GM18511 (cell line): ENCODE results near the gene PREP.

Experiments used
- ATAC-seq: cut with Tn5 transposase; IDR thresholded peaks from one replicate; pipeline ENCODE4 v1.9.1; 2021; ENCODE audit warnings: mild to moderate bottlenecking, moderate library complexity; ENCODE audit not compliant: unreplicated experiment

PREP gene

DNA sequence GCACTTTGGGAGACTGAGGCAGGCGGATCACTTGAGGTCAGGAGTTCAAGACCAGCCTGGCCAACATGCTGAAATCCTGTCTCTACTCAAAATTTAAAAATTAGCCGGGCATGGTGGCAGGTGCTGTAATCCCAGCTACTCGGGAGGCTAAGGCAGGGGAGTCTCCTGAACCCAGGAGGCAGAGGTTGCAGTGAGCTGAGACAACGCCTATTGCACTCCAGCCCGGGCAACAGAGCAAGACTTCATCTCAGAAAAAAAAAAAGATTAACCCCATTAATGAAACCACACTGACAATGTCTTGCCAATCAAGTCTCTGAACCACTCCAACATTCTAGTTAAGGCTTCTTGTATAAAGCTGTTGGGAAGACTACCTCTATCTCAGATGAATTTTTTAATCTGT lies 4.0 kb downstream of the PREP start:
- no peak for ATAC-seq

DNA sequence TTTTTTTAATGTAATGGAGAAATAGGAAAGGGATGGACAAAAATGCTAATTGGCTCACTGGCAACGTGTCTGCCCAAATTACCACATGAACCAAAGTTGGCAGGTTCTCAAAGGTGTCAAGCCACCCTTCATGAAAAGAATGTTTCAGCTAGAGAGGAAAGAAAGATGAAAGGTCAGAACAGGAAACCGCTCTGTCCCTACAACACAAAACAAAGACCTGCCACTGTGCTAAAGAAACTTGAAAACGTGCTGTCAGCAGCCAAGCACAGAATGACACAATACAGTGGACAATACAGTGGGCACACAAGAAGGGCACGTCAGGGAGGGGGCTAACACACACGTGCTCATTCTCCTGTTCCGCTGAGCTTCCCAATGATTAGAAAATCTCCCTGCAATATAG lies 4.9 kb downstream of the PREP start:
- ATAC-seq = no peak

DNA sequence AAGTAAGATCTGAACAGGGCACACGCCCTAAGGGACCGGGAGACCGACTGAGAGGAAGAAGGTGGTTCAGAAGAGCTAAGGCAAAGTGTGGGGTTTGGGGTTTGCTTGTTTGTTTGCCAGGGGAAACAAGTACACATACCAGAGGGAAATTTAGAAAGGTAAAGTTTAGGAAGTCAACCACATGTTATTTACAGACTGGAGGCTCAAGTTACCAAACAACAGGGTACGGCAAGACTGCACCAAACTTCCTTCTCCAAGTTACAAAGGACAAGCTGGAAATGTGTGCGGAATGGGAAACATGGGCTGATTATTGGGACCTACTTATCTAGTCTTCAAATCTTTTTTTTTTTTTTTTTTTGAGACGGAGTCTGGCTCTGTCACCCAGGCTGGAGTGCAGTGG lies 11.2 kb downstream of the PREP start:
- ATAC-seq = no peak

DNA sequence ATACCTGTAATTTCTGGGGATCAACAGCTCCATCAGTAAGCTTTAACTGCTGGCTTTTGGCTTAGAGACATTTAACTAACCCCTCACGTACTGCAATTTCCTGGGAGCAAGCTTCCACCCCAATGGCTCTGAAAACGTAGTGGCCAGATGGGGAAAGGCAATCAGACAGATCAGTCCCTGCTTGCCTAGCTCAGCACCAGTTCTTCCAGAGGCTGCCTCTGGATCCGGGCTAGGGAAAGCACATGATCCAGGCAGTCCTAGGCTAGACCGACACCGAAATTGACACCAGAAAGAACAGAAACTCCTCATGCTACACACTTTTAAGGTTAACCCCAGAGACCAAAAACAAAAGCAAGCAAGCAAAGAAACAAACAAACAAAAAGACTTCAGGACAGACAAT lies 13.3 kb downstream of the PREP start:
- no peak for ATAC-seq

DNA sequence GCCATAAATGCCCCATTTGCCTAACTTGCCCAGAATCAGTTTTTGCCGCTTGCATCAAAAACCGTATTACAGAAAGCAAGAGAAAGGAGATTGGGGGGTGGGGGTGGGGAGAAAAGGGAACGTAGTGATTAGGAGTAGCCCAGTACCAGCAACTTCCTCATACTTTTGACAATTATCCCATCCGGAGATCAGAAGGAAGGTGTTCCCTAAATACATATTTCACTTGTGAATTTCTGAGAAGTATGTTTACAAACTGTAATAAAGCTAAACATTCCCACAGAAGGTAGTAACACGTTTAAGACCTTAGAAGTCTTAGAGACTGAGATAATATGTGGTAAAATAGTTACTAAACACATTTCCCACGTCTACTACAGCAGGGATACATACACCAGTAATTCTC lies 14.5 kb downstream of the PREP start:
- no peak for ATAC-seq

DNA sequence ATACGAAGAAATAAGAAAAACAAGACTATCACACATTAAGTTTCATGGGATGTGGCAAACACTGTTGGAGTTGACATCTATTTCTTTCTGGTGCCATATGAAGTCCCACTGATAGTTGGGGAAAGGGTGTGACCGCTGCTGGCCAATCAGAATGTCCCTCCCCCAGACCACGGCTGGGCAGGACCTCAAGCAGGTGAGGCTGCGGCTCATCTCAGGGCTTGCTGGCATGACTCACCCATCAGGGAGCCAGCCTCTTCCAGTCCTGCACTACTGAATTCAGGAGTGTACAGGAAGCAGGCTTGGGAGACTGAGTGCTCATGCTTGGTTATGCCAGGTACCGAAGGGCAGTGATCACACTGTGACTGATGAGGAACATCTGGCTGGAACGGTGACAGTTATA lies 18.9 kb downstream of the PREP start:
- no peak for ATAC-seq

DNA sequence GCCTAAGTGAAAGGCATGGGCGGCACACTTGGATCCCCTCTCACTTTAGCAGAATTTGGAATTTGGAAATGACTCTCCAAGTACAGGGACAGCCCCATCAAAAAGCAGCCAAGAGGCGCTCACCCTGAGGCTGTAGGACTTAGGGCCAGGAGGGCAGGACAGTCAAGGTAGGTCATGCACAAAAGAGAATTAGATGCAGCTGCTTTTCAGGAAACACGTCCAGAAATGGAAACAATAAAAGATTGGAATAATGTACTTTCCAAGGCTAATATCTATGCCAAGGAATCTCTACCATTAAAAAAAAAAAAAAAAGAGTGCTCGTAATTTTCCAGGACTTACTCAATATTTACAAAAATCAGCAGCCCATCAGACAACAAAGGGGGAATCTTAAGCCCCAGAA lies 19.9 kb downstream of the PREP start:
- no peak for ATAC-seq

DNA sequence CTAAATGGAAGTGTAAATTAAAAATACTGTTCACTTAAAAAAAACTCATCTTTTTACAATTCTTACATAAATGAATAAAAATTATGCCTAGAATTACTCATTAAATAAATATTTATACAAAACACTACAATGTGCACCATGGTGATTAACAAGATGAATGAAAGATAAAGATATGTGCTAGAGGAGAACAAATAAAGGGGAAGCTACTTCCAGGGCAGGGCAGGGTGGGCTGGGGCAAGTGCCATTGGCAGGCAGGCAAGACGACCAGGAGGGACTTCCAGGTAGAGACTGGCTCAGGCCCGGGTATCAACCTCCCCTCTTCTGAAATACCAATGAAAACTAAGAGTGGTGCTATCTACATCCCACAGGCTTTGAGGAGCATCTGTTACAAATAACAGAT lies 20.4 kb downstream of the PREP start:
- ATAC-seq = no peak

DNA sequence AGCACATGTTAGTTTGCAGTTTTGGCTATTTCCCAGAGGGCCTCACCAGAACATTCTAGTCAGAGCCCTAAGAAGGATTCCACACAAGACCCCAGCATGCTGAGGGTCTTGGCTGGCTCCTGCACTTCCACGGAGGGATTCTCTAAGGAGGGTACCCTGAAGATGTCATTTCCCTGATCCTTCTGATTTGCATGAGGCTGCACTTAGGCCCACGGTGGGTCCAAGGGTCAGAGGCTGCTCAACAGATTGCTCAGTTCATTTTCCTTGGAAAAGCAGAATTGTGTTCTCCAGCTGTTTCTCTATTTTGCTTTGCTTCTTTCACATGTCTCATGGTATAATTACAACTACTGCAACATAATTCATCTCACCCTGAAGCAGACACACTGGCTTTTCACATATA lies 22.2 kb downstream of the PREP start:
- ATAC-seq = no peak

DNA sequence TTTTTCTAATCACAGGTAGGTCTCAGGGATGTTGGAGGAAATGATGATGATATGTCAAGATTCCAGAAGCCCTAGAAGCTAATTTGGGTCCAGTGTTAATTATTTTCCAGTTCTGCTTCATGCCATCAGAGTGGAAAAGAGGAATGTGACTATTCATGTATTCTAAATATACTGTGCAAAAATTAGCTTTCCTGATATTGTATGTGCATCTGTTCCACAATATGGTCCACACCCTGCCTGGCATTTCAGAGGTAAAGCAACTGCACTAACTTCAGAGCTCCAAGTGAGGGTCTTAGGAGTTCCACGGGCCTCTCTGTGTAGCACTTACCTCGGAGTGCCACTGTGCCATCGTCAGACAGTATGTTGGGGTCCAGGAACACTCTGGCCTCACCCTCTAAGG lies 27.1 kb downstream of the PREP start:
- no peak for ATAC-seq

DNA sequence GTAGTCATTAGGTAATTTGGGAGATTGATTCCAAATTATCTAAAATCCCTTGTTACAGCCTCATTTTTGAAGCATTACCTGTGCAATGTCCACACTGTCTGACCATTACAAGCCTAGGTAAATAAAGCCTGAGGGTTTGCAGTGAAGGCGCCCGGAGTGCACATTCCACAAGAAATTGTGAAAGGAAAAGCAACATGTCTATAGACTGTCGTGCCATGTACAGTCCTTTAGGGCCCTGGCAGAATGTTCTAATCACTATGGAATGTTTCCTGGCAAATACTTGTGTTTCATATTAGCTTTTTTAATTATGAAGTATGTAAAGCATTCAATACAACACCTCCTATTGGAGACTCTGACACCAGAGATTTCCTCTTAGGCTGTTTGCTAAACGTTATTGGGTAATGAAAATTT lies 28.9 kb downstream of the PREP start:
- ATAC-seq = no peak

DNA sequence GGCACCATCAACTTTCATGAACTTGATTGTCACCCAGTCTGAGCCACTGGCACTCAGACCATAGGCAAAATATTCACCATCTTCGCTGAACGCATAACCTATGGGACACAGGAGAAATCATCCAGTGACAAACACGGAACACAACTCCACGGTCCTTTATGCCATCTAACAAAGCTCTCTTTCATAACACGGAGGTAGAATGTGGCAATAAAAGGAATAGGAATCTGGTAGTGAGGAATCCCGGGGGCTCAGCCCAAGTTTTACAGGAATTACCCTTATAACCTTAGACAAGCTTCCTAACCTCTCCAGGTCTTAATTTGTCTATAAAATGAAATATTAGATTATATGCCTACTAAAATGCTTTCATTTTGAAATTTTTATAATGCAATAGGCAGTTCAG lies 29.4 kb downstream of the PREP start:
- ATAC-seq = no peak

DNA sequence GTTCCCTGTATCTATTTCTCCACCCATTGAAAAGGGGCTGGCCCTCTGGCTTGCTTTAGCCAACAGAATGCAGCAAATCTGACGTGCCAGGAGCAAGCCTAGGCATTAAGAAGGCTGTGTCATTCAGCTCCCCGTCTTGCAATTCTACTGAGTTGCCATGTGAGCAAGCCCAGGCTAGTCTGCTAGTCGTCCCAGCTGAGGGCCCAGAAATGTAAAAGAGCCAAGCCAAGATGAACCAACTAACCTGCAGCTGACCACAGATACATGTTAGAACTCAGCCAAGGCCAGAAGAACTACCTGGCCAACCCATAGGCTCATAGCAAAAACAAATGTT lies 30.1 kb downstream of the PREP start:
- ATAC-seq = no peak

DNA sequence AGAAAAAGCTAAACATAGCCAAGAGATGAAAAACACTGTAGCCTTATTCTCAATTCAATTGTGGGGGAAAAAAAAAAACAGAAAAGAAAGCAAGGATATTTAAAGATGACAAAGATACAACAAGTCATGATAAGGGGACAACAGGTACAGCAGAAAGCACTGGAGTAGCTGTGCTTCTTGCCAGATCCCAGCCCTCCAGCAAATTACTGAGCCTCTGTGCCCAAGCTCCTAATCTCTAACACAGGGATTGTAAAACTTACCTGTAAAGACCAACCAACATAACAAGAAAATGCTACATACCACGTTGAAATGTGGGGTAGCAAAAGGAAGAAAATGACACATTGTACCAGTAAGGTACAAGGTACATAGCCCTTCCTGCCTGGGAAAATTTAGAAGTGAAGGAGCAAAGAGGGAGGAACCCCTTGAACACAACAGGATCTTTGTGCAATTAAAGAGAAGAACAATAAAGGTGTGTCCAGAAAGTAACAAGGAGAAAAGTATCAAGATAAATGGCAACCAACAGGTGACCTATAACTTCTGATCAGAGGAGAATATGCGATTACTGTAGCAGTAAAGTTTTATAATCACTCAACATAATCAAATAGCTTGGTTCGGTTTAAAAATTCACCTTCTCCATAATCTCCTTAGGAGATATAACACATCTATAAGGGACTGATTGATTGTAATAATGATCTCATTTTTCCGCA lies 30.6 kb downstream of the PREP start:
- ATAC-seq = no peak

DNA sequence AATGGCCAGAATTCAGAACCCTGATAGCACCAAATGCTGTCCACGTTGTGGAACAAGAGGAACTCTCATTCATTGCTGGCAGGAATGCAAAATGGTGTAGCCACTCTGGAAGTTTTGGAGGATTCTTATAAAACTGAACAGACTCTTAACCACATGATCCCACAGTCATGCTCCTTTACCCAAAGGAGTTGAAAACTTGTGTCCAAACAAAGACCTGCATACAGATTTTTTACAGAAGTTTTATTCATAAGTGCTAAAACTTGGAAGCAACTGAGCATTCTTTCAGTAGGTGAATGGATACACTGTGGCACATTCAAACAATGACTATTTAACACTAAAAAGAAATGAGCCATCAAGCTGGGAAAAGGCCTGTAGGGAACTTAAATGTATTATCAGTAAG lies 32.5 kb downstream of the PREP start:
- no peak for ATAC-seq

DNA sequence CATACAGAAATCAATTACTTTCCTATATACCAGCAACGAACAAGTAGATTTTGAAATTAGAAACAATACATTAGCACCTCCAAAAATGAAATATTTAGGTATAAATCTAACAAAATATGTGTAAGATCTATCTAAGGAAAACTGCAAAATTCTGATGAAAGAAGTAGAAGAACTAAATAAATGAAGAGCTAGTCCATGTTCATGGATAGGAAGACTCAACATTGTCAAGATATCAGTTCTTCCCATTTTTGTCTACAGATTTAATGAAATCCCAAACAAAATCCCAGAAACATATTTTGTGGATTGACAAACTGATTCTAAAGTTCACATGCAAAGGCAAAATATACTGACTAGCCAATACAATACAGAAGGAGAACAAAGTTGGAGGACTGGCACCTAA lies 33.7 kb downstream of the PREP start:
- ATAC-seq = no peak

DNA sequence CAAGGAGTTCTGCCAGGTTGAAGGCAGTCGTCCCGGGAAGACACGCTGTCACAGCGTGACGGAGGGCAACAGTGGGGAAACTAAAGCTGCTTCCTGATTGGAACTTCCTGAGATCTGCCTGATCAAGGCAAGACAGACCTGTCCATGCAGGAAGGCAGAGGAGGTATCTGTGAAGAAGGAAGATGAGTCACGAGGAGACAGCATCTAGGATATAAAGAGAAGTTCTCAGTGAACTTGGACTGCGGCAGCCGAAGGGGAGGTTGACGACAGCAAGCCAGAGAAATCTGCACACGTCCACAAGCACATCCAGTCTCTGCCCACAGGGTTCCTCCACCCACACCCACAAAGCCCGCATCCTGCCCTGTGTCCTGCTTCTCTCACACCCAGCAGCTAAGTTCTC lies 38.6 kb downstream of the PREP start:
- no peak for ATAC-seq

DNA sequence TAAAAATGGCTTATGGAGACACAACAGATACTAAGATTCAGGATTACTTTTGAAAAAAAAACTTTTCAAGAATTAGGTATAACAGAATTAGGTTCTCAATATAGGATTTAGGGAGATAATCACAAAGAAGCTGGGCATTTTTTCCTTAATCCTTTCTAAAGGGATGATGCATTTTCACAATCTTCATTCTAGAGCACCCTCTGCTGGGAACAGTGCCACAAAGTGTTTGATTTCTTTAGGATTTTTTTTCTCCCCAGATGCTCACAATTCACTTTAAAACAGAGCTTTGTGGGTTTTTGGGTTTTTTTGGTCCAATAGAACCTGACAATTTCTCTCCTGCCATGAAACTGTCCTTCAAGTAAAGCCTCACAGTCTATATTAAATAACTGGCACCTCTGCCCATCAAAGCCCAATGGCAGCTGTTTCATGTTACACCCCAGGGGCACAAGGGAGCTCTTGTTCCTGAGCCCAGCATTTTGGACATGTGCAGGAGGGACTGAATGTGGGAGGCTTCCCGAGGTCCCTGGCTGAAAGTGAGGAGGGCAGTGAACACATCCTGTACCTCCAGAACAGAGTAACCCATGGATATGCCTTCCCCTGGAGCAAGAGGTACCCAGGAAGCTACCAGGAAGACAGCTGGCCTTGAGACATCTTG lies 39.7 kb downstream of the PREP start:
- ATAC-seq = no peak

DNA sequence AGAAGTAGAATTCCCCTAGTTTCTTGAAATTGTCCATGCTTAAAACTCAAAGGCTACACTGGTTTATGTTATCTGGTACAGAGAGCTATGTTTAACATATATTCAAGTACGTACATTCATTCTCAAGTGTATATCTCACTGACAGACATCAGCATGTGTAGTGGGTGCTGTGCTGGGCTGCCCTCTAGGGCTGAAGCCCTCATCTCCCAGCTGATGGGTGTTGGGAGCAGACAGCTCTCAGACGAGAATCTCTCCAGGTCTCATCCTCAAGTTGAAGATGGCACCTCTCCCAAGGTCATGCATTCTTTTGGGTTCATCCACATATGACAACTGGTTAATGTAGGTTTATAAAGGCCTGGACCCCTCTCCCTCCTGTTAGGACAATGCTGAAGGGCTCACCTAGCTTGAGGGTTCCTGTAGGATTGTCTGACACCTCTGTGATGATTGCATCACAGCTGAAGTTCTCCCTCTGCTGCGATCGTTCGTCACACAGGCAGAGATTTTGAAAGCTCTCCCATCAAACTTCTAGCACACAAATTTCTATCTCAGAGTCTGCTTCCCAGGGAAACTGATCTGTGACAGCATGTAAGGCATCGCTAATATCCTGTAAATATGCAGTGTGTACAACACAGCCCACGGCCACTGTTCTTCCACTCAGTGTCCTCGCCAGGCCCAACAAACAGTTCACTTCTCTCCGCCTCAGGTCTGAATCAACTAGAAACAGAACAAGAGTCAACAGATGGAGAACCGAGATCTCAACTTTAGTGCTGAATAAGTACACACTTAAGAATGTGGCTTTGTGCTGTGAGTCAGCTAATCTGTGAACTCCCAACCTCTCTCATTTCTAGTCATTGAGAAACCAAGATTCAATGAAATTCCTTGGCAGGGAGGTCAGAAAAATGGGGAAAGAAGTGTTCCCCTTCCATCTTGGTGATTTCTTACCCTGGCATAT lies 43.2 kb downstream of the PREP start:
- no peak for ATAC-seq

DNA sequence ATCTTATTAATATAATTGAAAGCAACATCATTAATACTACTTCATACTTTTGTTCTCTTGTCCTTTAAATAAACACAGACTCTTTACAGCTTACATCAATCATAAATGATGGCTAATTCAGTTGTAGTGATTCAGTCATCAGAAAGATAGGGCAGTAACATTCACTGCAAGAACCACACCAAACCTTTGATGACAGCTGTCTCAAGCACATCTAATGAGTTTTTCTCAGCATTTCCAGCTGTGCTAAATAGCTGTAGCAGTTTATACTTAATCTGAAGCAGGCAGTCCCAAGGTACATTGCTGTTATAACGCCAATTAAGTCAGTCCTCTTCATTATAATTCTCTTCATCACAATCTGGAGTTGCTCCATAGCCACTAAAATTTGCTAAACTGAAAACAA lies 45.7 kb downstream of the PREP start:
- ATAC-seq = no peak

DNA sequence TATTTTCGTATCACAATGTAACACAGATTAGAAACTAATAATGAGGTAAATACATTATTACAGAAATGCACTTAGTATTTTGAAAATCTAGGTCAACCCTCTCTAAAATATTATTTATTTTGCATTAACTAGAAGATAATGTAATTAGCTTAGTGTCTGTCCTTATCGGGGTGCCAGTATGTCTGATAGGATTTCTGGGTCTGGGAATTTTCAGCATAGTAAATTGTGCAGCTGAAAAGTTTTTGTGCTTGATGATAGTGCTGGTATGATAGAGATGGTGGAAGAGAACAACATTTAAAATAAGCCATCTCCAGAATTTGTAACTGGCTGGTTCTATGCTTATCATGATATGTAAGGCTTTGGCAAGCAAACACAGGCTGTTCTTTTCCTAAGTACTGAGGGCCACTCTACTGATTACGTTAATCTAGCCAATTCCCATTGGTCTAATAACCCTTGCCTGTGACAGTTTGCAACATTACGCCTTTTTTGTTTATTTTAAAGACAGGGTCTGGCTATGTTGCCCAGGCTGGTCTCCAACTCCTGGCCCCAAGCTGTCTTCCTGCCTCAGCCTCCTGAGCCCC lies 50.8 kb downstream of the PREP start:
- ATAC-seq = no peak

DNA sequence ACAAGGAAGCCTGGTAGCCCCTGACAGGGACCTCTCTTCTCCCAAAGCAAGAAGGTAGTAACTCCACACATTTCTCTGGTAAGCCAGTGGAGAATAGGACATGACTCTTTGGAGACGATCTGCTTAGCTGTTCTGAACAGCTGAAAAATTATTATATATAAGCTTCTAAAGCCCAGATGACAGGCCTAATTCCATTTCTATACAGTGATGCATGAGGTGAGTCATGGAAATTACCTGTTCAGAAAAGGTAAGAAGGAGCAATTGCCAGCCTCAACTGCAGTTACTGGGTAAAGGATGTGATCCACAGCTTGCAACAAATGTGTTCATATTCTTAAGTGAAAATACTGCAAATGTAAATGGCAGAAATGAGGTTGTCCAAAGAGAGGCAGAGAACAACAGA lies 54.0 kb downstream of the PREP start:
- no peak for ATAC-seq
